Keratinocyte (primary cell): ENCODE results near the gene RPUSD3. TPM values are rescaled to one million over a fixed set of nuclear protein-coding genes. Genes with fewer than 3 reads are reported as not detected.

Experiments used
- DNase-seq: peaks from one replicate; pipeline ENCODE4 v3.0.0-alpha.2; 2011; ENCODE audit warnings: low read depth, missing footprints, low spot score
- FAIRE-seq: peaks from 2 replicates; lab custom pipeline; 2011; peaks lifted over from hg19 to GRCh38; lab: Jason Lieb, UNC
- H2AFZ ChIP-seq: 2 replicates; pipeline ENCODE4 v1.6.0; 2012; ENCODE audit warnings: low read length, control low read depth, inconsistent platforms; ENCODE audit not compliant: control insufficient read depth
- H3K27ac ChIP-seq: 2 replicates; pipeline ENCODE4 v1.5.1; 2011; ENCODE audit warnings: low read length; ENCODE audit not compliant: control insufficient read depth, insufficient read depth
- H3K27me3 ChIP-seq: 3 replicates; pipeline ENCODE4 v1.6.0; 2011; ENCODE audit warnings: low read length; ENCODE audit not compliant: control insufficient read depth, insufficient read depth; ENCODE audit errors: extremely low read depth
- H3K36me3 ChIP-seq, 2 experiments: 2 replicates in 1 of 2; 3 replicates in 1 of 2; pipeline ENCODE4 v1.5.1; 2011; ENCODE audit warnings: low read length in 2 of 2, mild to moderate bottlenecking in 1 of 2; ENCODE audit not compliant: control insufficient read depth in 2 of 2, insufficient read depth in 2 of 2; ENCODE audit errors: extremely low read depth in 1 of 2
- H3K4me1 ChIP-seq: 3 replicates; pipeline ENCODE4 v1.5.1; 2011; ENCODE audit warnings: low read length; ENCODE audit not compliant: control insufficient read depth, insufficient read depth; ENCODE audit errors: extremely low read depth
- H3K4me2 ChIP-seq: 3 replicates; pipeline ENCODE4 v1.6.0; 2011; ENCODE audit warnings: low read depth, low read length; ENCODE audit not compliant: control insufficient read depth, insufficient read depth; ENCODE audit errors: extremely low read depth
- H3K4me3 ChIP-seq, 3 experiments: fragments of 200-600 bp in 1 of 3; sonication (generic) in 1 of 3; 2 replicates in 2 of 3; 3 replicates in 1 of 3; pipeline ENCODE4 v1.5.1; 2011 to 2016; ENCODE audit warnings: low read length in 3 of 3, mild to moderate bottlenecking in 3 of 3, control low read depth in 2 of 3, inconsistent platforms in 1 of 3, low read depth in 1 of 3, mixed read lengths in 1 of 3, mixed run types in 1 of 3, moderate library complexity in 1 of 3; ENCODE audit not compliant: control insufficient read depth in 2 of 3, insufficient read depth in 2 of 3; ENCODE audit errors: extremely low read depth in 1 of 3
- H3K79me2 ChIP-seq: 2 replicates; pipeline ENCODE4 v1.6.0; 2012; ENCODE audit warnings: low read length; ENCODE audit not compliant: control insufficient read depth, insufficient read depth
- H3K9ac ChIP-seq: 3 replicates; pipeline ENCODE4 v1.6.0; 2011; ENCODE audit warnings: low read length; ENCODE audit not compliant: control insufficient read depth, insufficient read depth; ENCODE audit errors: extremely low read depth
- H3K9me1 ChIP-seq: 3 replicates; pipeline ENCODE4 v1.6.0; 2011; ENCODE audit warnings: low read length; ENCODE audit not compliant: control insufficient read depth, insufficient read depth; ENCODE audit errors: extremely low read depth
- H3K9me3 ChIP-seq: 2 replicates; pipeline ENCODE4 v1.5.1; 2012; ENCODE audit warnings: low read depth, low read length; ENCODE audit not compliant: control insufficient read depth
- H4K20me1 ChIP-seq: 3 replicates; pipeline ENCODE4 v1.6.0; 2011; ENCODE audit warnings: low read length; ENCODE audit not compliant: control insufficient read depth, insufficient read depth; ENCODE audit errors: extremely low read depth
- EZH2 ChIP-seq: IDR thresholded peaks from one replicate; pipeline ENCODE4 v1.6.1; 2012; ENCODE audit warnings: inconsistent platforms, mild to moderate bottlenecking, low read length, moderate library complexity
- dilution Hi-C: fragments of 300-500 bp; cut with MboI; formaldehyde crosslinking; loops from one replicate; pipeline ENCODE4 v1.7.0; 2020; ENCODE audit warnings: low sequenced_read_pairs; ENCODE audit not compliant: extremely low pct_ligation_motif_present
- polyA plus RNA-seq, 5 experiments: library from polyadenylated mRNA; depleted of rRNA in 3 of 5; stranded (reverse) in 3 of 5; stranded (forward) in 1 of 5; unstranded in 1 of 5; fragments of >200 nt; gene quantifications; 1 replicate in 1 of 5; 2 replicates in 3 of 5; 3 replicates in 1 of 5; pipeline versions ENCODE4 v1.2.1 to v1.2.3, GENCODE V29; 2011 to 2012; ENCODE audit warnings: missing spikeins in 2 of 5, low read depth in 1 of 5, low replicate concordance in 1 of 5
- TF ChIP-seq, protein P1 (sequence below), 3 experiments: IDR thresholded peaks in 1 of 3; conservative IDR thresholded peaks in 1 of 3; optimal IDR thresholded peaks in 1 of 3; 2 replicates in 2 of 3; 3 replicates in 1 of 3; pipeline versions ENCODE3 to v1.5.1; 2011; ENCODE audit warnings: low read length in 3 of 3, mild to moderate bottlenecking in 3 of 3, moderate library complexity in 2 of 3, control low read depth in 1 of 3, inconsistent platforms in 1 of 3; ENCODE audit not compliant: insufficient read depth in 2 of 3; ENCODE audit errors: extremely low read depth in 1 of 3

RPUSD3 gene
- polyA plus RNA-seq, 1 donor (not counting 4 experiments of a cell fraction or from before 2014, with no cell fraction given), result 31.5 TPM

DNA sequence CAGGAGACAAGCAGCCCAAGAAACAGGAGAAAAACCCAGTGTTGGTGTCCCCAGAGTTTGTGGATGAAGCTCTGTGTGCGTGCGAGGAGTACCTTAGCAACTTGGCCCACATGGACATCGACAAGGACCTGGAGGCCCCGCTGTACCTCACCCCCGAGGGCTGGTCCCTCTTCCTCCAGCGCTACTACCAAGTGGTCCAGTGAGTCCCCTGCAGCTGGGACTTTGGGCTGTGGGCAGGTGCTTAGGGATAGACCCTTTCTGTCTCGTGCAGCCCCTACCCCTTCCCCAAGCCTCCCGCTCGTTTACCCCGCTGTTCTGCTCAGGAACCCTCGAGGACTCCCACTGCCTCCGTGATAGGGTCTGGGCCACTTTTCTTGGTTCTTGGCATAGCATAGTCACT lies 23.3 kb downstream of the RPUSD3 start:
- no peak overlapping the region for H3K4me2 ChIP-seq
- TF ChIP-seq, protein P1, sequence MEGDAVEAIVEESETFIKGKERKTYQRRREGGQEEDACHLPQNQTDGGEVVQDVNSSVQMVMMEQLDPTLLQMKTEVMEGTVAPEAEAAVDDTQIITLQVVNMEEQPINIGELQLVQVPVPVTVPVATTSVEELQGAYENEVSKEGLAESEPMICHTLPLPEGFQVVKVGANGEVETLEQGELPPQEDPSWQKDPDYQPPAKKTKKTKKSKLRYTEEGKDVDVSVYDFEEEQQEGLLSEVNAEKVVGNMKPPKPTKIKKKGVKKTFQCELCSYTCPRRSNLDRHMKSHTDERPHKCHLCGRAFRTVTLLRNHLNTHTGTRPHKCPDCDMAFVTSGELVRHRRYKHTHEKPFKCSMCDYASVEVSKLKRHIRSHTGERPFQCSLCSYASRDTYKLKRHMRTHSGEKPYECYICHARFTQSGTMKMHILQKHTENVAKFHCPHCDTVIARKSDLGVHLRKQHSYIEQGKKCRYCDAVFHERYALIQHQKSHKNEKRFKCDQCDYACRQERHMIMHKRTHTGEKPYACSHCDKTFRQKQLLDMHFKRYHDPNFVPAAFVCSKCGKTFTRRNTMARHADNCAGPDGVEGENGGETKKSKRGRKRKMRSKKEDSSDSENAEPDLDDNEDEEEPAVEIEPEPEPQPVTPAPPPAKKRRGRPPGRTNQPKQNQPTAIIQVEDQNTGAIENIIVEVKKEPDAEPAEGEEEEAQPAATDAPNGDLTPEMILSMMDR (optimal IDR thresholded peaks at IDR 0.05 in 1 of 3, IDR thresholded peaks at IDR 0.05 in 1 of 3, conservative IDR thresholded peaks at IDR 0.05 in 1 of 3; ENCODE audit: extremely low read depth in 1 of 3, insufficient read depth in 2 of 3, low read length in 3 of 3), result no peak
- TF ChIP-seq EZH2, result no peak
- DNase-seq (no peak), FAIRE-seq (no peak)
- H3K36me3 ChIP-seq, result peaks cover 0 to 6% of the 10 kb centered on the region in 2 experiments
- H3K79me2 ChIP-seq, result no peaks in the 10 kb centered on the region
- no peaks in the 10 kb centered on the region for H3K27me3 ChIP-seq
- H3K9ac ChIP-seq, result no peak overlapping the region
- no peaks in the 10 kb centered on the region for H3K4me1 ChIP-seq
- no peaks in the 10 kb centered on the region for H4K20me1 ChIP-seq
- H3K4me3 ChIP-seq, result no peak overlapping the region
- no peaks in the 10 kb centered on the region for H3K9me3 ChIP-seq
- H2AFZ ChIP-seq, result no peak overlapping the region
- H3K9me1 ChIP-seq, result no peaks in the 10 kb centered on the region
- H3K27ac ChIP-seq, result no peak overlapping the region
- dilution Hi-C loops, result no loop called here

GRCh38 chr3:9818666-9819335 lies 25.0 kb downstream of the RPUSD3 start:
- DNase-seq, result no peak
- no peaks in the 10 kb centered on the region for H3K9me3 ChIP-seq
- H2AFZ ChIP-seq, result no peak overlapping the region
- no peak for FAIRE-seq
- no peaks in the 10 kb centered on the region for H3K9me1 ChIP-seq
- no peaks in the 10 kb centered on the region for H3K27me3 ChIP-seq
- dilution Hi-C loops, result no loop called here
- TF ChIP-seq, protein P1 (optimal IDR thresholded peaks at IDR 0.05 in 1 of 3, IDR thresholded peaks at IDR 0.05 in 1 of 3, conservative IDR thresholded peaks at IDR 0.05 in 1 of 3; ENCODE audit: extremely low read depth in 1 of 3, insufficient read depth in 2 of 3, low read length in 3 of 3), result no peak
- H3K4me3 ChIP-seq, result no peak overlapping the region
- no peaks in the 10 kb centered on the region for H4K20me1 ChIP-seq
- no peak overlapping the region for H3K9ac ChIP-seq
- H3K36me3 ChIP-seq, result peaks cover 0 to 6% of the 10 kb centered on the region in 2 experiments
- H3K4me2 ChIP-seq, result no peak overlapping the region
- no peaks in the 10 kb centered on the region for H3K79me2 ChIP-seq
- H3K27ac ChIP-seq, result no peak overlapping the region
- no peaks in the 10 kb centered on the region for H3K4me1 ChIP-seq
